Breast epithelium (tissue), 4 donors: ENCODE results near the gene ARHGAP26. TPM values are rescaled to one million over a fixed set of nuclear protein-coding genes. Genes with fewer than 3 reads are reported as not detected.

Source experiments
- DNase-seq, 2 donors: peaks; one replicate each; pipeline ENCODE4 v3.0.0-alpha.2; 2019; ENCODE audit warnings: low spot score in 2 of 2
- H3K27ac ChIP-seq, 2 donors: fragments of 200-600 bp; sonication (generic) in 1 of 2; one replicate each; pipeline ENCODE4 v1.5.1; 2016 to 2019; ENCODE audit warnings: mild to moderate bottlenecking in 1 of 2
- H3K27me3 ChIP-seq, 2 donors: fragments of 200-600 bp; sonication (generic) in 1 of 2; one replicate each; pipeline versions ENCODE4 v1.5.1 to v1.6.0; 2017 to 2019; ENCODE audit warnings: control low read depth in 1 of 2, mild to moderate bottlenecking in 1 of 2
- H3K36me3 ChIP-seq: fragments of 200-600 bp; one replicate; pipeline ENCODE4 v1.5.1; 2019
- H3K4me1 ChIP-seq, 2 donors: fragments of 200-600 bp; sonication (generic); one replicate each; pipeline ENCODE4 v1.5.1; 2016 to 2019; ENCODE audit warnings: control low read depth in 1 of 2
- H3K4me3 ChIP-seq, 3 donors: fragments of 200-600 bp; sonication (generic); 1 replicate in 2 of 3; 2 replicates in 1 of 3; pipeline ENCODE4 v1.5.1; 2016 to 2019; ENCODE audit warnings: mild to moderate bottlenecking in 3 of 3, moderate library complexity in 2 of 3
- H3K9me3 ChIP-seq, 2 donors: fragments of 200-600 bp; sonication (generic) in 1 of 2; one replicate each; pipeline ENCODE4 v1.5.1; 2016 to 2019; ENCODE audit warnings: control low read depth in 1 of 2
- CTCF ChIP-seq, 3 donors: fragments of 450-650 bp; IDR thresholded peaks; one replicate each; pipeline ENCODE4 v1.5.1; 2016 to 2017; ENCODE audit warnings: antibody characterized with exemption in 3 of 3, mild to moderate bottlenecking in 3 of 3, moderate library complexity in 3 of 3
- POLR2A ChIP-seq: fragments of 450-650 bp; IDR thresholded peaks from one replicate; pipeline ENCODE4 v1.6.1; 2016; ENCODE audit warnings: antibody characterized with exemption, mild to moderate bottlenecking, moderate library complexity
- POLR2AphosphoS5 ChIP-seq, 3 donors: sonication (generic); formaldehyde crosslinking; IDR thresholded peaks; one replicate each; pipeline ENCODE4 v1.6.1; 2017; ENCODE audit warnings: antibody characterized with exemption in 3 of 3
- intact Hi-C: fragments of 100-400 bp; cut with DNase I; formaldehyde crosslinking; loops from one replicate; pipeline ENCODE4 v1.15.1; 2023; ENCODE audit warnings: low total_unique reads
- total RNA-seq, 3 donors: library from RNA; depleted of rRNA; stranded (reverse); fragments of >200 nt; gene quantifications; one replicate each; pipeline ENCODE4 v1.1.0, GENCODE V29; 2016

Gene ARHGAP26
- total RNA-seq, 3 donors from 2014 or later, result 33.1 to 89.0 (median 56.4) TPM

- DNase-seq, result no peak
- H3K27ac ChIP-seq, result no peak overlapping the region
These were observed 449.5 kb downstream of the ARHGAP26 start for GRCh38 chr5:143219696-143220095.

GRCh38 chr5:143220748-143221251 lies 450.6 kb downstream of the ARHGAP26 start:
- Histone ChIP-seq H3K36me3 (no peaks in the 10 kb centered on the region), H3K4me3 (peak overlapping the region in 1 of 3 donors; percentile 18), H3K4me1 (no peaks in the 10 kb centered on the region), H3K27me3 (no peaks in the 10 kb centered on the region), H3K9me3 (no peaks in the 10 kb centered on the region), H3K27ac (peak overlapping the region in 1 of 2 donors; percentile 41)
- TF ChIP-seq POLR2A, result no peak
- no peak for TF ChIP-seq CTCF (IDR thresholded peaks at IDR 0.05)
- TF ChIP-seq POLR2AphosphoS5 (IDR thresholded peaks at IDR 0.05), result no peak
- no peak for DNase-seq
- intact Hi-C loops, result no loop called here

More at GRCh38 chr5:143219696-143220095, 449.5 kb downstream of the ARHGAP26 start:
- H3K36me3 ChIP-seq, result no peaks in the 10 kb centered on the region
- no peaks in the 10 kb centered on the region for H3K9me3 ChIP-seq
- H3K27me3 ChIP-seq, result no peaks in the 10 kb centered on the region
- no peaks in the 10 kb centered on the region for H3K4me1 ChIP-seq
- H3K4me3 ChIP-seq, result no peak overlapping the region
- intact Hi-C loops, result no loop called here
- TF ChIP-seq POLR2AphosphoS5 (IDR thresholded peaks at IDR 0.05), result no peak
- TF ChIP-seq CTCF (IDR thresholded peaks at IDR 0.05), result no peak
- TF ChIP-seq POLR2A, result no peak

GRCh38 chr5:143222287-143223231 lies 452.4 kb downstream of the ARHGAP26 start:
- no peaks in the 10 kb centered on the region for H3K27me3 ChIP-seq
- no peak for DNase-seq
- intact Hi-C loops, result no loop called here
- no peak overlapping the region for H3K4me3 ChIP-seq
- TF ChIP-seq POLR2A, result no peak
- TF ChIP-seq CTCF (IDR thresholded peaks at IDR 0.05), result no peak
- TF ChIP-seq POLR2AphosphoS5 (IDR thresholded peaks at IDR 0.05), result no peak
- H3K4me1 ChIP-seq, result no peaks in the 10 kb centered on the region
- H3K27ac ChIP-seq, result no peak overlapping the region
- no peaks in the 10 kb centered on the region for H3K36me3 ChIP-seq
- H3K9me3 ChIP-seq, result no peaks in the 10 kb centered on the region

- no peak overlapping the region for H3K4me3 ChIP-seq
- no peaks in the 10 kb centered on the region for H3K27me3 ChIP-seq
- no peak overlapping the region for H3K27ac ChIP-seq
- no peaks in the 10 kb centered on the region for H3K36me3 ChIP-seq
- H3K4me1 ChIP-seq, result no peaks in the 10 kb centered on the region
- H3K9me3 ChIP-seq, result no peaks in the 10 kb centered on the region
- DNase-seq, result no peak
- intact Hi-C loops, result no loop called here
- TF ChIP-seq POLR2A (no peak), POLR2AphosphoS5 (IDR thresholded peaks at IDR 0.05) (no peak), CTCF (IDR thresholded peaks at IDR 0.05) (no peak)
These were observed 454.5 kb downstream of the ARHGAP26 start for GRCh38 chr5:143224672-143225071.

GRCh38 chr5:143225511-143225910 lies 455.3 kb downstream of the ARHGAP26 start:
- Histone ChIP-seq H3K9me3 (no peaks in the 10 kb centered on the region), H3K4me1 (no peaks in the 10 kb centered on the region), H3K36me3 (no peaks in the 10 kb centered on the region), H3K4me3 (no peak overlapping the region), H3K27ac (no peak overlapping the region), H3K27me3 (no peaks in the 10 kb centered on the region)
- intact Hi-C loops, result no loop called here
- TF ChIP-seq CTCF (IDR thresholded peaks at IDR 0.05) (no peak), POLR2AphosphoS5 (IDR thresholded peaks at IDR 0.05) (no peak), POLR2A (no peak)
- DNase-seq, result no peak
